SK-N-SH (cell line): ENCODE measurements around the gene STRADA.

Source experiments
- CHD2 ChIP-seq: fragments of 150-350 bp; IDR thresholded peaks from 2 replicates; pipeline ENCODE4 v1.6.1; 2018; ENCODE audit warnings: low read length; ENCODE audit not compliant: partially characterized antibody
- CTCF ChIP-seq: fragments of 200-600 bp; sonication (generic); IDR thresholded peaks from 2 replicates; pipeline ENCODE4 v1.6.1; 2017; ENCODE audit warnings: antibody characterized with exemption, mild to moderate bottlenecking, moderate library complexity
- EZH2phosphoT487 ChIP-seq: fragments of 200-600 bp; sonication (generic); IDR thresholded peaks from 2 replicates; pipeline ENCODE4 v1.6.1; 2017; ENCODE audit warnings: low read depth, mixed run types, mild to moderate bottlenecking, antibody characterized with exemption, moderate library complexity, borderline replicate concordance
- MAX ChIP-seq: IDR thresholded peaks from 2 replicates; pipeline ENCODE4 v1.4.0; 2012; ENCODE audit warnings: low read depth
- MXI1 ChIP-seq: IDR thresholded peaks from 2 replicates; pipeline ENCODE4 v1.6.1; 2012; ENCODE audit warnings: mild to moderate bottlenecking, low read depth, low read length, improper control_type of control experiment
- POLR2AphosphoS5 ChIP-seq: IDR thresholded peaks from 2 replicates; pipeline ENCODE4 v1.6.1; 2012; ENCODE audit warnings: low read depth, low read length
- REST ChIP-seq: IDR thresholded peaks from 2 replicates; pipeline ENCODE4 v1.6.1; 2012; ENCODE audit warnings: mild to moderate bottlenecking, low read depth, low read length, moderate library complexity
- SIN3A ChIP-seq: IDR thresholded peaks from 2 replicates; pipeline ENCODE4 v1.6.1; 2012; ENCODE audit warnings: low read depth, mild to moderate bottlenecking, low read length, moderate library complexity, borderline replicate concordance
- SMC3 ChIP-seq: IDR thresholded peaks from 2 replicates; pipeline ENCODE4 v1.6.1; 2012; ENCODE audit warnings: low read depth, low read length, improper control_type of control experiment
- TAF1 ChIP-seq: IDR thresholded peaks from 2 replicates; pipeline ENCODE4 v1.6.1; 2012; ENCODE audit warnings: low read depth, mild to moderate bottlenecking, low read length, moderate library complexity, borderline replicate concordance
- YY1 ChIP-seq: IDR thresholded peaks from 2 replicates; pipeline ENCODE4 v1.4.0; 2012; ENCODE audit warnings: low read depth, mild to moderate bottlenecking

DNA sequence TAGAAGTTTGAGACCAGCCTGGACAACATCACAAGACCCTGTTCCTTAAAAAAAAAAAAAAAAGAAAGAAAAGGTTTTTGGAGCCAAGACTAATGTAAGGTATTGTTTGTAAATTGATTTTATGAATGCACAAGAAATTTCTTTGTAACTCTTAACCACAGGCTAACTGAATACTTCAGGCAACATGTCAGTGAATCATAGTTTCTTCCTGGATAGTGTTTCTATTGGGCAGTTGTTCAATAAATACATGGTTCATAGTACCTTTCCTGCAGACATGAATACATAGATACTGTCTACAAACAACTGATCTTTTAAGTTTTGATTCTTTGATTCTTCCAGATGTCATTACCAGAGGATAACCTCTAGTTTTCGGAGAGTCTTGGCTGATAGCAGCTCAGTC, 44.0 kb upstream of the STRADA start:
- TF ChIP-seq POLR2AphosphoS5: no peak
- TF ChIP-seq YY1: no peak
- TF ChIP-seq CTCF: no peak
- TF ChIP-seq SIN3A: no peak
- TF ChIP-seq TAF1: no peak
- TF ChIP-seq SMC3: no peak
- TF ChIP-seq CHD2: no peak
- TF ChIP-seq EZH2phosphoT487: no peak
- TF ChIP-seq MXI1: no peak
- no peak for TF ChIP-seq REST
- no peak for TF ChIP-seq MAX
